GM18508 (cell line): ENCODE results near the gene DTX1.

Experiments used
- ATAC-seq: cut with Tn5 transposase; IDR thresholded peaks from one replicate; pipeline ENCODE4 v1.9.1; 2021; ENCODE audit warnings: moderate number of reproducible peaks; ENCODE audit not compliant: insufficient read depth, unreplicated experiment

The DTX1 gene

DNA sequence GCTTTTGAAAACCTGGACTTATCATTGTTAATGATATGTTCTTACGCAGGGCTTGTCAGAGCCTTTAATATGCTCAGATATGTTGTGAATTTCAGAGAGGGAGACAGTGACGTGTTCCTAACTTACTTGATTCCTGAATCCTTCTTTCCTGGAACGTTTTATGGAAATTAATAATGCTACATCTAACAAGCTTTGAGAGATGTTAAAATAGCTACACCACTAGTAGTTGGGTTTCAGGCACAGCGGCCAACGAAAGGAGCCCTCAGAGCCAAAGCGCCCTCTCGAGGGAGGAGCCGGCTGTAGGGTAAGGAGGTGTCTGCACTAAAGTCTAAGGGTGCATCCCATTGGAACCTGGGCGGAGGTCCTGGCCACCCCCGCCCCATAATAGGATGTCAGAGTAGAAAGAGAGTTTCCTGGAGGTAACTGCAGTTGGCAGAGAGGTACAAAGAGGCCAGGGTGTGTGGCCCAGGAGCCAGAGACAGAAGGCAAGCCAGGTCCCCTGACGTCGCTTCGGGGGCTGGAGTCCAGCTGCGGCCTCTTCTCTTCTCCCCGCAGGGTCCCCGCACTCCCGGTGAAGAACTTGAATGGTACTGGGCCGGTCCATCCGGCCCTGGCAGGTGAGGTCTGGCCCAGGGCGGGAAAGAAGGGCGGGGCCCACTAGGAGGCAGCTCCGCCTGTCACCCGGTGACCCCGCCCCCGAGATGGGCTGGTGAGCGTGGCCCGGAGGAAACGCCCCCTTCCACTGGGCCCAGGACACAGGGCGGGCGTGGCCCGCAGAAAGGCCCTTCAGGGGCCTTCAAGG lies 36.3 kb downstream of the DTX1 start:
- no peak for ATAC-seq

GRCh38 chr12:113093409-113094101 lies 37.0 kb downstream of the DTX1 start:
- ATAC-seq = no peak

DNA sequence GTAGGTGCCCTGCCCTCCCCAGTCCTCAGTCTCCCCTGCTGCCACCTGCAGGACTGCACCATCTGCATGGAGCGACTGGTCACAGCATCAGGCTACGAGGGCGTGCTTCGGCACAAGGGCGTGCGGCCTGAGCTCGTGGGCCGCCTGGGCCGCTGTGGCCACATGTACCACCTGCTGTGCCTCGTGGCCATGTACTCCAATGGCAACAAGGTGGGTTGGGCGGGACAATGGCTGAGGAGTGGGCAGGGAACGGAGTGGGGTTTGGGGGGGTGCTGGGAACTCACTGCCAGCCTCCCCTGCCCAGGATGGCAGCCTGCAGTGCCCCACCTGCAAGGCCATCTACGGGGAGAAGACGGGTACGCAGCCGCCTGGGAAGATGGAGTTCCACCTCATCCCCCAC lies 38.2 kb downstream of the DTX1 start:
- no peak for ATAC-seq

DNA sequence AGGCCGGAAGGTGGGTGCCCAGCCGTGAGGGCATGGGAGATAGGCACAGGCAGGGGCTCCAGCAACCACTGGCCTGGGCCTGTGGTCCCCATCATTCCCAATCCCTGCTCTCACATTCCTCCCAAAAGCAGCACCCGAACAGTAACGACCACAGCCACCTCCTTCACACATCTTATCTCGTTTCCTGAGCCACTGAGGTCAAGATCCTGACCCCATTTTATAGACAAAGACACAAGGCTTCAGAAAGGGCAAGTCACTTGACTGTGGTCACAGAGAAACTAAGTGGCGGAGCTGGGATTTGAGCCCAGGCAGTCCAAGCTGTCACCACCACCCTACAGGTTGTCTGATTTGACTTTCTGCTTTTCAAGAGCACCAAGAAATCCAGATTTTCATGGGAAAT lies 38.9 kb downstream of the DTX1 start:
- ATAC-seq = no peak

DNA sequence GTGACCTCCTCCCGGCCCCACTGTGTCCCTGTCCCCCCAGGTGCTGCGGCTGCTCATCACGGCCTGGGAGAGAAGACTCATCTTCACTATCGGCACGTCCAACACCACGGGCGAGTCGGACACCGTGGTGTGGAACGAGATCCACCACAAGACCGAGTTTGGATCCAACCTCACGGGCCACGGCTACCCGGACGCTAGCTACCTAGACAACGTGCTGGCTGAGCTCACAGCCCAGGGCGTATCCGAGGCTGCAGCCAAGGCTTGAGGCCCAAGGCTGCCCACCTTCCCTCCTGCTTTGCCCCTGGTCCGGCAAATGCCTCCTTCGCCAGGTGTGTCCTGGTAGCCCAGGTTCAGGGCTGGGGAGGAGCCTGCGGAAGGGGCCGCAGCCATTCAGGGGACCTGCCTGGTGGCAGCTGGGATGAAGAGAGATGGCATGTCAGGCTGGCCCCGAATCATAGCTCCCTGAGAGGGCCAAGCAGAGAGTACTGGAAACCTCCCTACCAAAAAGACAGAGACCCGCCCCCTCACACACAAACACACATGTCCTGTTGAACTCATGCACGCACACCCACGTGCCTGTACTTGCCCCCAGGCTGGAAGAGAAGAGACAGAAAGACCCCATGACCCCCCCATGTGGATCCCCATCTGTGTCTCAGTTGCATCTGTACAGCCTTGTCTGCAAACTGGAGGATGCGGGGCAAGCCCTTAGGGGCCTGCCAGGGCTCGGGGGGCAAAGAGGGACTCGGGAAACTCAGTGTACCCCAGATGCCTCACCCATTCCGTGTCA lies 40.3 kb downstream of the DTX1 start:
- no peak for ATAC-seq

GRCh38 chr12:113097716-113098440 lies 41.3 kb downstream of the DTX1 start:
- no peak for ATAC-seq

- no peak for ATAC-seq
These were observed 42.0 kb downstream of the DTX1 start for GRCh38 chr12:113098441-113099028.

DNA sequence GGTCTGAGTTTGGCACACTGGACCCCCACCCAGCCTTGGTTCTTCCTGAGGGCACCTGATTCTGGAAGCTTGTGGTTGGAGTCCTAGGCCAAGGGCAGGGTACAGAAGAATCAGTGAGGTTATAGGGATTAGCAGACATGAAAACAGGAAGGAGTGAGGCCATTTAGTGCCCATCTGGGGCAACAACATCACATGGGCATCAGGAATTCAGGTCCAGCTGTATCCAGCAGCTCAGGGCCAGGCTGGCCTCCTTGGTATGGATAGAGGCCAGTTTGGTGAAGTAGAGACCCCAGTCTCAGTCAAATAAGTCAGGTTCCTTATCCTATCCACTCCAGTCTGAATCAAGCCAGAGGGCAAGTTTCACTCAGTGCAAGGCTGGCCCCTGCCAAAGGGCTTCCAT lies 42.8 kb downstream of the DTX1 start:
- ATAC-seq = no peak

- ATAC-seq = no peak
These were observed 43.2 kb downstream of the DTX1 start for GRCh38 chr12:113099764-113100163.

DNA sequence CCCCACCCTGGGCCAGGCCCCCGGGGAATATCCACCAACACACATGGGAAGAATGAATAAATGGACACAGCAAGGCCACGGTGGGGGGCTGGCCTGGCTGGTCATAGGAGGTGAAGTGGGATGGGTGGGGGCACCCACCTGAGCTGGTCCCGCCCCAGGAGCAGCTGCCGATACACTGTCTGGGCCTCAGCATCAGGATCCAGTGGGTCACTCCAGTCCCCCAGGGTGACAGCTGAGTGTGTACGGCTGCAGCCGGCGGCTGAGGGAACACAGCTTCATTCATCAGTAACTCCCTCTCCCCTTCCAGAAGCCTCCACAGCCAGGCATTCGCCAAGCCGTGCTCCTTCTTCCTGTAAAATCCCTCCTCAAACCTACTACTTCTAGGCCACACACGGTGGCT lies 45.2 kb downstream of the DTX1 start:
- no peak for ATAC-seq

- no peak for ATAC-seq
These were observed 46.3 kb downstream of the DTX1 start for GRCh38 chr12:113102811-113103210.

- no peak for ATAC-seq
These were observed 47.4 kb downstream of the DTX1 start for GRCh38 chr12:113103756-113104450.

GRCh38 chr12:113104953-113105510 lies 48.5 kb downstream of the DTX1 start:
- ATAC-seq = no peak

- no peak for ATAC-seq
These were observed 49.2 kb downstream of the DTX1 start for GRCh38 chr12:113105606-113106271.

DNA sequence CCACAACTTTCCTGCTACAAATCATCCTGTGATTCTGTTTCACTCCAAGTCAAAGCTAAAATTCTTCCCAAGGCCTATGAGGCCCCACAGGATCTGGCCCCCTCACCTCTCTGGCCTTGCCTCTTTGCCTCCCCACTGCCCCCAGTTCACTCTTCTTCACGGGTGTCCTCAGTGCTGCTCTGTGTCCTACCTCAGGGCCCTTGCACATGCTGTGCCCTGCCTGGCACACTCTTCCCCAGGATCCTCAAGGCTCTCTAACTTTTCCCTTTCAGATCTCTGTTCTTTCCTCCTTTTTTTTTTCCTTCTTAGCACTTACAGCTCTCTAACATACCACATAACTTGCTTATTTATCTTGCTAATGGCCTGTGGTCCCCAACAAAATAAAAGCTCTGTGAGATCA lies 49.8 kb downstream of the DTX1 start:
- ATAC-seq = no peak

- ATAC-seq = no peak
These were observed 51.8 kb downstream of the DTX1 start for GRCh38 chr12:113108308-113108707.

DNA sequence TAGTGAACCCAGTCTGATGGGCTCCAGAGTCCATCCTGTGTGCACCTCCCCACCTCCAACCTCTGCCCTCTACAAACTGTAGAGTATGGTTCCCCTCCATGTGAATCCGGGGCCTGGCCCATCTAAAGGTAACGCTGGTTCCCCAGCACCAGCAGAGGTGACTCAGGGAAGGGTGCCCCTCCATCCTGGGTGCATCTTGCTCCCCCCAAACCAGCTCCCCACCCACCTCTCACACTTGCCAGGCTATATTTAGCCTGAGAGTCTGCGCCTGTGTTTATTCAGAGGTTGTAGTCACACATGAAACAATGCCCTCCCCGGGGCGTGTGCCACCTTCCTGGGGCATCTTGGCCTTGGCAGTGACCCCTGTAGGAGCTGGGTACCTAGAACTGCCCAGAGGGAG lies 52.8 kb downstream of the DTX1 start:
- no peak for ATAC-seq

DNA sequence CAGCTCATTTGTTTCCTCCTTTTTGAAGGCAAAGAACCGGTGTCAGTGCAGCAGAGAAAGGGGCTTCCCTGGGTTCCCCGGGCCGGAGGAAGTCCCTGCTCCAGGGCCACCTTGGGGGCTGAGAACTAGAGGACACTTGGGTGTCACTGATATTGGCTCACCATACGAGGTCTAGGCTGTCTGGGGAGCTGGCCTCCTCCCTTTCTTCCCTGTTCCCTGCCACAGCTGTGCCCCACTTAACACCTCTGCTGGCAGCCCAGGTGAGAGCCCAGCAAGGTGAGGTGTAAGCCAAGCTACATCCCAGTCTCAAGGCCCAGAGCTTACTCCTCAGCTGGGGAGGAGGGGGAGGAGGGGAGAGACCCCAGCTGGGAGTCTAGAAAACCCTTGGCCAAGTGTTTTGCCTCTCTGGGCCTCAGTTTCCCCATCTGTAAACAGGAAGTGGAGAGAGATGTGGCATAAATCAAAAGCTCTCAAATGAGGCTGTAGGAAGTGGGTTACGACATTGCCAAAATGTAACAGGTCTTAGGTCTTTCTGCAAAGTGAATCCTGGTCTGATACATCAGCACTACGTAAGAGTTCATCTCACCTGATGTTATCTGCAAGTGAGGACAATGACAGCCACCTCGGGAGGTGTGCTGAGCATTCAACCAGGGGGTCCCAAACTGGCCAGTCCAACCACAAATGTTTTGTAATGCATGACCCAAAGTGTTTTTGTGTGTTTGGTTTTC lies 53.5 kb downstream of the DTX1 start:
- no peak for ATAC-seq
